Suprapubic skin (tissue), 4 donors: ENCODE results near the gene JAML. TPM values are rescaled to one million over a fixed set of nuclear protein-coding genes. Genes with fewer than 3 reads are reported as not detected.
A peak's percentile ranks its signal among the peaks of the same experiment; 100 is the strongest.

Experiments
- DNase-seq, 2 donors: peaks; one replicate each; pipeline ENCODE4 v3.0.0-alpha.2; 2019; ENCODE audit warnings: low spot score in 2 of 2
- H3K27ac ChIP-seq: fragments of 200-600 bp; sonication (generic); one replicate; pipeline ENCODE4 v1.5.1; 2019
- H3K27me3 ChIP-seq: fragments of 200-600 bp; sonication (generic); one replicate; pipeline ENCODE4 v1.5.1; 2019
- H3K36me3 ChIP-seq: fragments of 200-600 bp; sonication (generic); one replicate; pipeline ENCODE4 v1.5.1; 2019
- H3K4me1 ChIP-seq: fragments of 200-600 bp; sonication (generic); one replicate; pipeline ENCODE4 v1.5.1; 2019
- H3K4me3 ChIP-seq: fragments of 200-600 bp; sonication (generic); one replicate; pipeline ENCODE4 v1.5.1; 2019; ENCODE audit warnings: mild to moderate bottlenecking
- H3K9me3 ChIP-seq: fragments of 200-600 bp; sonication (generic); one replicate; pipeline ENCODE4 v1.5.1; 2019
- EP300 ChIP-seq: sonication (generic); formaldehyde crosslinking; IDR thresholded peaks from one replicate; pipeline ENCODE4 v1.6.1; 2017; ENCODE audit warnings: antibody characterized with exemption
- POLR2A ChIP-seq, 2 donors: fragments of 450-650 bp; IDR thresholded peaks; one replicate each; pipeline ENCODE4 v1.6.1; 2017; ENCODE audit warnings: antibody characterized with exemption in 2 of 2, mild to moderate bottlenecking in 2 of 2, moderate library complexity in 2 of 2
- POLR2AphosphoS5 ChIP-seq, 3 donors: sonication (generic); formaldehyde crosslinking; IDR thresholded peaks; one replicate each; pipeline ENCODE4 v1.6.1; 2017; ENCODE audit warnings: antibody characterized with exemption in 3 of 3
- WGBS: methylation state at CpG from one replicate; pipeline ENCODE4 v1.1.5; 2018; 5-methylcytosine and 5-hydroxymethylcytosine counted together
- total RNA-seq, 4 donors: library from RNA; depleted of rRNA; stranded (reverse); fragments of >200 nt; gene quantifications; one replicate each; pipeline ENCODE4 v1.1.0, GENCODE V29; 2016
- TF ChIP-seq, protein P1 (sequence below), 2 donors: fragments of 200-600 bp in 1 of 2; fragments of 450-650 bp in 1 of 2; sonication (generic) in 1 of 2; IDR thresholded peaks; one replicate each; pipeline ENCODE4 v1.5.1; 2016 to 2019; ENCODE audit warnings: antibody characterized with exemption in 2 of 2, mild to moderate bottlenecking in 1 of 2, moderate library complexity in 1 of 2

Gene JAML
- total RNA-seq, 4 donors from 2014 or later = 1.1 to 4.9 (median 2.1) TPM; not detected in 1

GRCh38 chr11:118157186-118157895 lies 67.5 kb downstream of the JAML start:
- TF ChIP-seq, protein P1, sequence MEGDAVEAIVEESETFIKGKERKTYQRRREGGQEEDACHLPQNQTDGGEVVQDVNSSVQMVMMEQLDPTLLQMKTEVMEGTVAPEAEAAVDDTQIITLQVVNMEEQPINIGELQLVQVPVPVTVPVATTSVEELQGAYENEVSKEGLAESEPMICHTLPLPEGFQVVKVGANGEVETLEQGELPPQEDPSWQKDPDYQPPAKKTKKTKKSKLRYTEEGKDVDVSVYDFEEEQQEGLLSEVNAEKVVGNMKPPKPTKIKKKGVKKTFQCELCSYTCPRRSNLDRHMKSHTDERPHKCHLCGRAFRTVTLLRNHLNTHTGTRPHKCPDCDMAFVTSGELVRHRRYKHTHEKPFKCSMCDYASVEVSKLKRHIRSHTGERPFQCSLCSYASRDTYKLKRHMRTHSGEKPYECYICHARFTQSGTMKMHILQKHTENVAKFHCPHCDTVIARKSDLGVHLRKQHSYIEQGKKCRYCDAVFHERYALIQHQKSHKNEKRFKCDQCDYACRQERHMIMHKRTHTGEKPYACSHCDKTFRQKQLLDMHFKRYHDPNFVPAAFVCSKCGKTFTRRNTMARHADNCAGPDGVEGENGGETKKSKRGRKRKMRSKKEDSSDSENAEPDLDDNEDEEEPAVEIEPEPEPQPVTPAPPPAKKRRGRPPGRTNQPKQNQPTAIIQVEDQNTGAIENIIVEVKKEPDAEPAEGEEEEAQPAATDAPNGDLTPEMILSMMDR (IDR thresholded peaks at IDR 0.05) = no peak
- TF ChIP-seq POLR2AphosphoS5 (IDR thresholded peaks at IDR 0.05) (no peak), POLR2A (IDR thresholded peaks at IDR 0.05) (no peak), EP300 (no peak)
- DNase-seq = no peak
- Histone ChIP-seq H3K9me3 (no peaks in the 10 kb centered on the region), H3K4me1 (peaks cover 26% of the 10 kb centered on the region), H3K27me3 (peaks cover 60% of the 10 kb centered on the region), H3K4me3 (no peak overlapping the region), H3K27ac (no peak overlapping the region), H3K36me3 (no peaks in the 10 kb centered on the region)
- 48% methylated on average over 10 of the region's 10 CpGs for WGBS

GRCh38 chr11:118156531-118157185 lies 68.2 kb downstream of the JAML start:
- WGBS = 29% methylated on average over 21 of the region's 21 CpGs
- no peaks in the 10 kb centered on the region for H3K9me3 ChIP-seq
- no peak overlapping the region for H3K4me3 ChIP-seq
- no peaks in the 10 kb centered on the region for H3K36me3 ChIP-seq
- no peak for DNase-seq
- H3K27ac ChIP-seq = no peak overlapping the region
- peaks cover 32% of the 10 kb centered on the region for H3K4me1 ChIP-seq
- peaks cover 64% of the 10 kb centered on the region for H3K27me3 ChIP-seq
- TF ChIP-seq EP300 = no peak

DNA sequence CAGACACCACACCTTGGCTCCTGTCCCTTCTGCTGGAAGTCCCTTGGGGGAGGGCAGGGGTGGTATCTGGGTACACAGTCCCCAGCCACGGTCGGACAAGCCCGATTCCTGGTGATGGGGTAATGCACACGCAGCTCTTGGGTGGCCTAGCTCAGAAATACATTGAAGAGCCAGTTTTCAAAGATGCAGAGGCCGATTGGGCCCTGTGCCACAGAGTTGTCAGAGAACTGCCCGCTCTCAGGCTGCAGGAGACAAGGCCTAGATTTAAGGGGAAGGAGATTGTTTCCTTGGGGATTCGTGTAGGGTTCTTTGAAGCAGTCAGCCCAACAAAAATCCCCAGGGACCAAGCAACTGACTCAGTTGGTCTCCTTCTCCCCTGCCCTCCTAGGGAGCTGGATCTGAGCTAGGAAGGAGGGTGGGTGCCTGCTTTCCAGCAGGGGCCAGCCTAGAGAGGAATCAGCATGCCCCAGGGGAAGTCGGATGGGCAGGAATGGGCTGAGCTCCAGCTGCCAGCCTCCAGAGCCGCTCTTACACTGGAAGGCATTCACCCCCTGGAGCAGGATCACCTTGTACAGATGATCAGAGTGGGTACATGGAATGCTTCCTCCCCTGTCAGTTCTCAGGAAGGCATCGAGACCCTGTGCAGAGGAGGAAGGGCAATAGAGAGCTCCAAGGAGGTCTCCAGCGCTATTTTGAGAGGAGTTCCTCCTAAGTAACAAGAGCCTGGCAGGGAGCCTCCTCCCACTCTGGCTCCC lies 68.9 kb downstream of the JAML start:
- H3K4me3 ChIP-seq = no peak overlapping the region
- no peak overlapping the region for H3K27ac ChIP-seq
- TF ChIP-seq POLR2A (IDR thresholded peaks at IDR 0.05) (no peak), POLR2AphosphoS5 (IDR thresholded peaks at IDR 0.05) (no peak), EP300 (no peak)
- TF ChIP-seq, protein P1 (IDR thresholded peaks at IDR 0.05) = no peak
- H3K27me3 ChIP-seq = peaks cover 64% of the 10 kb centered on the region
- no peak for DNase-seq
- H3K4me1 ChIP-seq = peaks cover 32% of the 10 kb centered on the region
- H3K36me3 ChIP-seq = no peaks in the 10 kb centered on the region
- no peaks in the 10 kb centered on the region for H3K9me3 ChIP-seq
- 65% methylated on average over 8 of the region's 11 CpGs for WGBS

- peaks cover 62% of the 10 kb centered on the region for H3K27me3 ChIP-seq
- TF ChIP-seq POLR2AphosphoS5 (IDR thresholded peaks at IDR 0.05) (no peak), POLR2A (IDR thresholded peaks at IDR 0.05) (no peak)
- WGBS = 88% methylated on average over 1 of the region's 1 CpG
- peaks cover 32% of the 10 kb centered on the region for H3K4me1 ChIP-seq
- no peaks in the 10 kb centered on the region for H3K9me3 ChIP-seq
- no peak overlapping the region for H3K27ac ChIP-seq
- no peak for DNase-seq
- H3K4me3 ChIP-seq = no peak overlapping the region
- no peaks in the 10 kb centered on the region for H3K36me3 ChIP-seq
Observed at GRCh38 chr11:118154641-118155040, 70.2 kb downstream of the JAML start.

GRCh38 chr11:118153976-118154375 lies 70.8 kb downstream of the JAML start:
- Histone ChIP-seq H3K36me3 (no peaks in the 10 kb centered on the region), H3K27ac (no peak overlapping the region), H3K4me3 (no peak overlapping the region), H3K4me1 (peaks cover 37% of the 10 kb centered on the region), H3K27me3 (peaks cover 58% of the 10 kb centered on the region), H3K9me3 (no peaks in the 10 kb centered on the region)
- no peak for DNase-seq
- TF ChIP-seq, protein P1 (IDR thresholded peaks at IDR 0.05) = no peak
- TF ChIP-seq EP300 (no peak), POLR2A (IDR thresholded peaks at IDR 0.05) (no peak), POLR2AphosphoS5 (IDR thresholded peaks at IDR 0.05) (no peak)
- WGBS = 93% methylated on average over 9 of the region's 11 CpGs

GRCh38 chr11:118153516-118153915 lies 71.3 kb downstream of the JAML start:
- TF ChIP-seq EP300 (no peak), POLR2A (IDR thresholded peaks at IDR 0.05) (no peak), POLR2AphosphoS5 (IDR thresholded peaks at IDR 0.05) (no peak)
- TF ChIP-seq, protein P1 (IDR thresholded peaks at IDR 0.05) = no peak
- WGBS = 41% methylated on average over 15 of the region's 16 CpGs
- H3K27me3 ChIP-seq = peaks cover 58% of the 10 kb centered on the region
- no peaks in the 10 kb centered on the region for H3K36me3 ChIP-seq
- H3K27ac ChIP-seq = no peak overlapping the region
- no peaks in the 10 kb centered on the region for H3K9me3 ChIP-seq
- peak overlapping the region; percentile 57 for H3K4me3 ChIP-seq
- H3K4me1 ChIP-seq = peaks cover 37% of the 10 kb centered on the region
- no peak for DNase-seq
